OCI-M1 (cell line): ENCODE measurements around the gene ABI2.
A peak's percentile ranks its signal among the peaks of the same experiment; 100 is the strongest.
"Not testable (repeated sequence)": the region's sequence is repeated elsewhere in the genome, so short reads cannot be mapped to it uniquely, and the experiment has no call there.

Source experiments
- DNase-seq: peaks from one replicate; lab custom pipeline; 2025; lab: John Stamatoyannopoulos, UW

ABI2 gene

GRCh38 chr2:203429643-203430042 is 101.4 kb downstream of the ABI2 start:
- not testable (repeated sequence) for DNase-seq

GRCh38 chr2:203431391-203432185 is 103.4 kb downstream of the ABI2 start:
- no peak for DNase-seq

- no peak for DNase-seq
Measured at GRCh38 chr2:203432811-203433210, 104.6 kb downstream of the ABI2 start.

GRCh38 chr2:203436496-203436895 is 108.3 kb downstream of the ABI2 start:
- DNase-seq: no peak

GRCh38 chr2:203437511-203437910 is 109.3 kb downstream of the ABI2 start:
- no peak for DNase-seq

- no peak for DNase-seq
Measured at GRCh38 chr2:203438528-203438927, 110.3 kb downstream of the ABI2 start.

- no peak for DNase-seq
Measured at GRCh38 chr2:203440671-203441070, 112.5 kb downstream of the ABI2 start.

GRCh38 chr2:203441463-203441862 is 113.3 kb downstream of the ABI2 start:
- no peak for DNase-seq

GRCh38 chr2:203442463-203442862 is 114.3 kb downstream of the ABI2 start:
- no peak for DNase-seq

- no peak for DNase-seq
Measured at GRCh38 chr2:203444738-203445137, 116.5 kb downstream of the ABI2 start.

GRCh38 chr2:203446071-203446481 is 117.9 kb downstream of the ABI2 start:
- DNase-seq: peak; percentile 57

GRCh38 chr2:203446780-203447179 is 118.6 kb downstream of the ABI2 start:
- no peak for DNase-seq

- DNase-seq: no peak
Measured at GRCh38 chr2:203450561-203450960, 122.4 kb downstream of the ABI2 start.

- no peak for DNase-seq
Measured at GRCh38 chr2:203451011-203451410, 122.8 kb downstream of the ABI2 start.

- DNase-seq: peak; percentile 14
Measured at GRCh38 chr2:203451689-203452088, 123.5 kb downstream of the ABI2 start.

- DNase-seq: peak; percentile 79
Measured at GRCh38 chr2:203453858-203454451, 125.8 kb downstream of the ABI2 start.

GRCh38 chr2:203455209-203455608 is 127.0 kb downstream of the ABI2 start:
- no peak for DNase-seq

GRCh38 chr2:203461746-203462145 is 133.6 kb downstream of the ABI2 start:
- no peak for DNase-seq

GRCh38 chr2:203462308-203462707 is 134.1 kb downstream of the ABI2 start:
- DNase-seq: no peak

- DNase-seq: no peak
Measured at GRCh38 chr2:203463266-203463678, 135.1 kb downstream of the ABI2 start.

- DNase-seq: no peak
Measured at GRCh38 chr2:203469546-203469945, 141.4 kb downstream of the ABI2 start.

- no peak for DNase-seq
Measured at GRCh38 chr2:203470371-203470770, 142.2 kb downstream of the ABI2 start.

- no peak for DNase-seq
Measured at GRCh38 chr2:203471323-203471722, 143.1 kb downstream of the ABI2 start.

GRCh38 chr2:203476881-203477280 is 148.7 kb downstream of the ABI2 start:
- no peak for DNase-seq
